ENCODE measurements around the gene CXorf51A.
"Not testable (repeated sequence)": the region's sequence is repeated elsewhere in the genome, so short reads cannot be mapped to it uniquely, and the experiment has no call there.

Gene CXorf51A

GRCh38 chrX:146814644-146815043 is at the start of gene CXorf51A:
TSS of gene CXorf51A (minus strand) at chrX:146814744. CDS start at chrX:146814723, 21 bp downstream.
- H2AFZ ChIP-seq (ENCODE audit: low read depth, low read length); H3K4me3 ChIP-seq (ENCODE audit: low read length); H3K27me3 ChIP-seq (ENCODE audit: insufficient read depth, low read length); H3K9me3 ChIP-seq (ENCODE audit: low read length); H3K36me3 ChIP-seq (ENCODE audit: insufficient read depth, low read length); H3K4me1 ChIP-seq (ENCODE audit: insufficient read depth, low read length): not testable (repeated sequence)

- Histone ChIP-seq H3K4me3 (ENCODE audit: low read length) (no peak overlapping the region), H3K4me1 (ENCODE audit: insufficient read depth, low read length) (no peaks in the 10 kb centered on the region), H3K27me3 (ENCODE audit: insufficient read depth, low read length) (no peaks in the 10 kb centered on the region), H3K9me3 (ENCODE audit: low read length) (peaks cover 3% of the 10 kb centered on the region), H2AFZ (ENCODE audit: low read depth, low read length) (no peak overlapping the region), H3K36me3 (ENCODE audit: insufficient read depth, low read length) (no peaks in the 10 kb centered on the region)
These were observed 49.0 kb upstream of the CXorf51A start for GRCh38 chrX:146863566-146863965.

GRCh38 chrX:146854281-146854680 is 39.7 kb upstream of the CXorf51A start:
- Histone ChIP-seq H2AFZ (ENCODE audit: low read depth, low read length) (no peak overlapping the region), H3K9me3 (ENCODE audit: low read length) (no peaks in the 10 kb centered on the region), H3K4me1 (ENCODE audit: insufficient read depth, low read length) (no peaks in the 10 kb centered on the region), H3K27me3 (ENCODE audit: insufficient read depth, low read length) (no peaks in the 10 kb centered on the region), H3K36me3 (ENCODE audit: insufficient read depth, low read length) (no peaks in the 10 kb centered on the region), H3K4me3 (ENCODE audit: low read length) (no peak overlapping the region)

- Histone ChIP-seq H3K4me3 (ENCODE audit: low read length) (no peak overlapping the region), H3K9me3 (ENCODE audit: low read length) (no peaks in the 10 kb centered on the region), H2AFZ (ENCODE audit: low read depth, low read length) (no peak overlapping the region), H3K36me3 (ENCODE audit: insufficient read depth, low read length) (no peaks in the 10 kb centered on the region), H3K4me1 (ENCODE audit: insufficient read depth, low read length) (no peaks in the 10 kb centered on the region), H3K27me3 (ENCODE audit: insufficient read depth, low read length) (no peaks in the 10 kb centered on the region)
These were observed 17.4 kb upstream of the CXorf51A start for GRCh38 chrX:146831994-146832393.

GRCh38 chrX:146809471-146809870 is 5.1 kb downstream of the CXorf51A start, which contains the start of gene CXorf51B:
TSS of gene CXorf51B (plus strand) at chrX:146809771. CDS start at chrX:146809792, 21 bp downstream.
- not testable (repeated sequence) for H2AFZ ChIP-seq (ENCODE audit: low read depth, low read length); H3K4me1 ChIP-seq (ENCODE audit: insufficient read depth, low read length); H3K9me3 ChIP-seq (ENCODE audit: low read length); H3K36me3 ChIP-seq (ENCODE audit: insufficient read depth, low read length); H3K4me3 ChIP-seq (ENCODE audit: low read length); H3K27me3 ChIP-seq (ENCODE audit: insufficient read depth, low read length)

All from neuron (in vitro differentiated cells).